H9 (cell line): ENCODE data around the gene TMEM220. TPM values are rescaled to one million over a fixed set of nuclear protein-coding genes. Genes with fewer than 3 reads are reported as not detected.

Experiments
- DNase-seq: peaks from one replicate; pipeline ENCODE4 v3.0.0-alpha.2; 2017
- H2AFZ ChIP-seq: one replicate; pipeline ENCODE4 v1.6.1; 2013; ENCODE audit warnings: mild to moderate bottlenecking, low read length, control low read depth, moderate library complexity
- H2AK5ac ChIP-seq: 2 replicates; pipeline ENCODE4 v1.6.1; 2013; ENCODE audit warnings: low read length, control low read depth, mixed read lengths; ENCODE audit not compliant: insufficient read length
- H2BK120ac ChIP-seq: one replicate; pipeline ENCODE4 v1.6.1; 2013; ENCODE audit warnings: low read depth, mild to moderate bottlenecking, low read length, control low read depth, inconsistent platforms; ENCODE audit not compliant: poor library complexity, severe bottlenecking
- H2BK12ac ChIP-seq: 2 replicates; pipeline ENCODE4 v1.6.1; 2013; ENCODE audit warnings: low read length, control low read depth, mixed read lengths, low read depth; ENCODE audit not compliant: insufficient read length
- H2BK15ac ChIP-seq: 2 replicates; pipeline ENCODE4 v1.6.1; 2013; ENCODE audit warnings: low read depth, low read length, control low read depth
- H2BK20ac ChIP-seq: one replicate; pipeline ENCODE4 v1.6.1; 2013; ENCODE audit warnings: low read depth, mild to moderate bottlenecking, low read length, control low read depth, inconsistent platforms; ENCODE audit not compliant: poor library complexity, severe bottlenecking
- H2BK5ac ChIP-seq: 2 replicates; pipeline ENCODE4 v1.6.1; 2013; ENCODE audit warnings: low read length, control low read depth, mixed read lengths; ENCODE audit not compliant: insufficient read length
- H3K14ac ChIP-seq: 2 replicates; pipeline ENCODE4 v1.6.1; 2013; ENCODE audit warnings: low read length, control low read depth; ENCODE audit not compliant: insufficient read depth
- H3K18ac ChIP-seq: 2 replicates; pipeline ENCODE4 v1.6.1; 2013; ENCODE audit warnings: low read depth, mild to moderate bottlenecking, mixed read lengths, low read length, control low read depth; ENCODE audit not compliant: insufficient read length
- H3K23ac ChIP-seq: 2 replicates; pipeline ENCODE4 v1.6.1; 2013; ENCODE audit warnings: low read length, control low read depth, mixed read lengths, low read depth; ENCODE audit not compliant: insufficient read length
- H3K23me2 ChIP-seq: 2 replicates; pipeline ENCODE4 v1.6.1; 2013; ENCODE audit warnings: low read depth, mild to moderate bottlenecking, mixed read lengths, low read length, control low read depth; ENCODE audit not compliant: insufficient read length, poor library complexity, severe bottlenecking
- H3K27ac ChIP-seq: 2 replicates; pipeline ENCODE4 v1.5.1; 2013; ENCODE audit warnings: low read length, control low read depth, mixed read lengths, low read depth; ENCODE audit not compliant: insufficient read length
- H3K27me3 ChIP-seq: 2 replicates; pipeline ENCODE4 v1.6.1; 2013; ENCODE audit warnings: low read length, control low read depth, inconsistent platforms; ENCODE audit not compliant: insufficient read depth
- H3K4ac ChIP-seq: 2 replicates; pipeline ENCODE4 v1.6.1; 2013; ENCODE audit warnings: low read depth, mild to moderate bottlenecking, control low read depth, inconsistent platforms, low read length, moderate library complexity
- H3K4me1 ChIP-seq: 2 replicates; pipeline ENCODE4 v1.6.1; 2013; ENCODE audit warnings: low read length, control low read depth, inconsistent platforms; ENCODE audit not compliant: insufficient read depth
- H3K4me2 ChIP-seq: 2 replicates; pipeline ENCODE4 v1.6.1; 2013; ENCODE audit warnings: low read length, control low read depth, mixed read lengths; ENCODE audit not compliant: insufficient read length, insufficient read depth
- H3K56ac ChIP-seq: 2 replicates; pipeline ENCODE4 v1.6.1; 2013; ENCODE audit warnings: low read depth, mild to moderate bottlenecking, mixed read lengths, low read length, control low read depth; ENCODE audit not compliant: insufficient read length
- H3K79me1 ChIP-seq: 2 replicates; pipeline ENCODE4 v1.6.1; 2013; ENCODE audit warnings: low read depth, mild to moderate bottlenecking, moderate library complexity, low read length, control low read depth, inconsistent platforms; ENCODE audit not compliant: insufficient read depth, poor library complexity, severe bottlenecking
- H3K79me2 ChIP-seq: 2 replicates; pipeline ENCODE4 v1.6.1; 2013; ENCODE audit warnings: low read length, control low read depth, inconsistent platforms; ENCODE audit not compliant: insufficient read depth
- H3K9ac ChIP-seq: 2 replicates; pipeline ENCODE4 v1.6.1; 2013; ENCODE audit warnings: low read length, control low read depth, mixed read lengths; ENCODE audit not compliant: insufficient read length; ENCODE audit errors: extremely low read depth
- H3K9me3 ChIP-seq: one replicate; pipeline ENCODE4 v1.6.1; 2013; ENCODE audit warnings: low read depth, low read length, inconsistent platforms; ENCODE audit not compliant: control insufficient read depth
- H3T11ph ChIP-seq: one replicate; pipeline ENCODE4 v1.6.1; 2013; ENCODE audit warnings: mild to moderate bottlenecking, low read length, control low read depth, inconsistent platforms
- H4K20me1 ChIP-seq: one replicate; pipeline ENCODE4 v1.6.1; 2013; ENCODE audit not compliant: control insufficient read depth, insufficient read length, insufficient read depth
- H4K5ac ChIP-seq: 2 replicates; pipeline ENCODE4 v1.6.1; 2013; ENCODE audit warnings: low read depth, mild to moderate bottlenecking, mixed read lengths, low read length, control low read depth; ENCODE audit not compliant: insufficient read length
- H4K8ac ChIP-seq: replicated peaks from 2 replicates; pipeline ENCODE4 v1.6.1; 2013; ENCODE audit warnings: low read length, control low read depth, mixed read lengths, low read depth; ENCODE audit not compliant: insufficient read length
- H4K91ac ChIP-seq: 2 replicates; pipeline ENCODE4 v1.6.1; 2013; ENCODE audit warnings: low read depth, mild to moderate bottlenecking, moderate library complexity, mixed read lengths, low read length, control low read depth; ENCODE audit not compliant: insufficient read length
- H3K27ac Mint-ChIP-seq, 3 experiments: 2 replicates in 2 of 3; 3 replicates in 1 of 3; pipeline ENCODE4 v1.8.0; 2020 to 2021; ENCODE audit warnings: mixed read lengths in 3 of 3, mild to moderate bottlenecking in 1 of 3, moderate library complexity in 1 of 3
- H3K27me3 Mint-ChIP-seq: 2 replicates; pipeline ENCODE4 v1.8.0; 2021; ENCODE audit warnings: low read depth, mild to moderate bottlenecking, moderate library complexity, mixed read lengths
- H3K36me3 Mint-ChIP-seq, 3 experiments: 2 replicates in 2 of 3; 3 replicates in 1 of 3; pipeline ENCODE4 v1.8.0; 2020 to 2021; ENCODE audit warnings: low read depth in 3 of 3, mixed read lengths in 3 of 3; ENCODE audit not compliant: insufficient read depth in 1 of 3
- H3K4me1 Mint-ChIP-seq, 2 experiments: 2 replicates each; pipeline ENCODE4 v1.8.0; 2020; ENCODE audit warnings: mixed read lengths in 2 of 2
- H3K4me3 Mint-ChIP-seq, 2 experiments: 2 replicates in 1 of 2; 3 replicates in 1 of 2; pipeline ENCODE4 v1.8.0; 2020 to 2021; ENCODE audit warnings: mild to moderate bottlenecking in 2 of 2, mixed read lengths in 2 of 2, moderate library complexity in 1 of 2
- H3K9me3 Mint-ChIP-seq, 2 experiments: 2 replicates in 1 of 2; 3 replicates in 1 of 2; pipeline ENCODE4 v1.8.0; 2020; ENCODE audit warnings: mild to moderate bottlenecking in 2 of 2, mixed read lengths in 2 of 2, moderate library complexity in 1 of 2
- CTCF ChIP-seq: fragments of 200-600 bp; sonication (generic); conservative IDR thresholded peaks from 3 replicates; pipeline ENCODE4 v1.8.0; 2021; ENCODE audit warnings: antibody characterized with exemption, mild to moderate bottlenecking
- WGBS: extraction: QIAGEN DNeasy Blood & Tissue Kit; methylation state at CpG from one replicate; pipeline ENCODE4 v1.1.7; 2013; ENCODE audit warnings: missing lambda C conversion rate, low lambda C conversion rate, mixed read lengths; ENCODE audit not compliant: insufficient read length; ENCODE audit errors: extremely low coverage; 5-methylcytosine and 5-hydroxymethylcytosine counted together
- total RNA-seq: library from RNA; stranded (reverse); gene quantifications from 2 replicates; pipeline ENCODE4 v1.2.1, GENCODE V29; 2021

The TMEM220 gene
- total RNA-seq, 1 experiment from 2014 or later: 6.1 TPM

- no peak for TF ChIP-seq CTCF
- H2BK12ac ChIP-seq: no peak overlapping the region
- no peak overlapping the region for H2BK20ac ChIP-seq
- no peak overlapping the region for H3T11ph ChIP-seq
- no peaks in the 10 kb centered on the region; the same call in 1 of the 2 replicates for H3K4me1 ChIP-seq
- no peak overlapping the region for H3K4ac ChIP-seq
- H3K18ac ChIP-seq: no peak overlapping the region
- no peak overlapping the region for H3K56ac ChIP-seq
- no peak overlapping the region for H2AFZ ChIP-seq
- no peaks in the 10 kb centered on the region for H3K36me3 Mint-ChIP-seq
- no peak overlapping the region for H3K14ac ChIP-seq
- H3K4me1 Mint-ChIP-seq: peaks cover 11 to 12% of the 10 kb centered on the region in 2 experiments
- H3K79me1 ChIP-seq: no peaks in the 10 kb centered on the region
- no peak overlapping the region for H3K23ac ChIP-seq
- no peaks in the 10 kb centered on the region for H3K9me3 Mint-ChIP-seq
- H2BK5ac ChIP-seq: no peak overlapping the region
- no peak overlapping the region for H4K5ac ChIP-seq
- H4K8ac ChIP-seq: no peak overlapping the region
- no peaks in the 10 kb centered on the region; the same call in 1 of the 2 replicates for H3K27me3 Mint-ChIP-seq
- no peak overlapping the region for H4K91ac ChIP-seq
- WGBS: no CpG with 5 or more reads among the region's 9 CpGs
- H3K4me3 Mint-ChIP-seq: no peak overlapping the region
- no peaks in the 10 kb centered on the region for H3K23me2 ChIP-seq
- H3K27ac ChIP-seq: no peak overlapping the region
- H4K20me1 ChIP-seq: no peaks in the 10 kb centered on the region
- H2BK15ac ChIP-seq: no peak overlapping the region
- H3K27ac Mint-ChIP-seq: no peak overlapping the region
- H3K27me3 ChIP-seq: no peaks in the 10 kb centered on the region
- no peaks in the 10 kb centered on the region for H3K79me2 ChIP-seq
- no peak overlapping the region for H2AK5ac ChIP-seq
- no peak overlapping the region for H3K4me2 ChIP-seq
- H2BK120ac ChIP-seq: no peak overlapping the region
- no peak overlapping the region for H3K9ac ChIP-seq
- DNase-seq: no peak
- H3K9me3 ChIP-seq: no peaks in the 10 kb centered on the region
These were observed 18.8 kb upstream of the TMEM220 start for GRCh38 chr17:10748531-10749181.
